ENCODE data around the gene NCR2. TPM values are rescaled to one million over a fixed set of nuclear protein-coding genes. Genes with fewer than 3 reads are reported as not detected.
A peak's percentile ranks its signal among the peaks of the same experiment; 100 is the strongest.

The NCR2 gene
- total RNA-seq, 1 experiment from 2014 or later: not detected

- Histone ChIP-seq H3K27me3 (ENCODE audit: control insufficient read depth, insufficient read depth, low read length) (peaks cover 26% of the 10 kb centered on the region), H3K36me3 (ENCODE audit: control insufficient read depth, insufficient read depth, low read length) (no peaks in the 10 kb centered on the region), H3K4me3 (ENCODE audit: low read depth in 2 of 2, low read length in 2 of 2) (peak overlapping the region; percentile 30 to 36), H3K27ac (ENCODE audit: low read length) (no peak overlapping the region), H3K9me3 (ENCODE audit: control insufficient read depth, insufficient read depth, low read depth, low read length) (no peaks in the 10 kb centered on the region), H3K4me1 (ENCODE audit: control insufficient read depth, insufficient read depth, low read length) (0 out of 2 replicates have a peak, but pooled peaks cover 5% of the 10 kb centered on the region)
- in situ Hi-C loops (cut with HindIII; ENCODE audit: low pct_unique_long_range_greater_than_20kb, low sequenced_read_pairs): no loop called here
- ChIA-PET POLR2A (no interaction called here), CTCF (interaction anchor here (0.6 to 0.8 kb wide), 2 partner anchors 36 to 76 kb away, joined by 3 to 5 read pairs; no protein-coding TSS in a partner anchor)
- DNase-seq (ENCODE audit: low read depth, low spot score) (no peak), ATAC-seq (peak; percentile 81)
- no peak for TF ChIP-seq POLR2AphosphoS5 (IDR thresholded peaks at IDR 0.05; ENCODE audit: low read depth, low read length)
- TF ChIP-seq CTCF (IDR thresholded peaks at IDR 0.05): peak; percentile 57
- TF ChIP-seq REST (IDR thresholded peaks at IDR 0.05; ENCODE audit: insufficient read depth in 1 of 2, low read depth in 2 of 2, low read length in 1 of 2): no peak
- TF ChIP-seq SIN3A (IDR thresholded peaks at IDR 0.05; ENCODE audit: borderline replicate concordance, insufficient read depth, low read depth, low read length): no peak
- no peak for TF ChIP-seq TCF7L2 (IDR thresholded peaks at IDR 0.05; ENCODE audit: low read depth, low read length)
- no TSS peak for BruUV-seq (replicated peaks)
- intact Hi-C loops (cut with micrococcal nuclease; ENCODE audit: unreplicated experiment): no loop called here
Measured at GRCh38 chr6:41371461-41371991, 36.1 kb downstream of the NCR2 start.

- CTCF ChIA-PET: interaction anchor here (0.6 to 0.8 kb wide), 2 partner anchors 35 to 77 kb away, joined by 3 to 5 read pairs; no protein-coding TSS in a partner anchor
Measured at GRCh38 chr6:41371992-41372831, 36.8 kb downstream of the NCR2 start.

More at GRCh38 chr6:41371992-41372831, 36.8 kb downstream of the NCR2 start:
- no TSS peak for BruUV-seq (replicated peaks)
- H3K4me1 ChIP-seq (ENCODE audit: control insufficient read depth, insufficient read depth, low read length): 0 out of 2 replicates have a peak, but pooled peaks cover 5% of the 10 kb centered on the region
- no peaks in the 10 kb centered on the region for H3K36me3 ChIP-seq (ENCODE audit: control insufficient read depth, insufficient read depth, low read length)
- peaks cover 25% of the 10 kb centered on the region for H3K27me3 ChIP-seq (ENCODE audit: control insufficient read depth, insufficient read depth, low read length)
- POLR2A ChIA-PET: no interaction called here
- ATAC-seq (peak; percentile 35; the same call in 1 of the 2 replicates), DNase-seq (ENCODE audit: low read depth, low spot score) (no peak)
- in situ Hi-C loops (cut with HindIII; ENCODE audit: low pct_unique_long_range_greater_than_20kb, low sequenced_read_pairs) (no loop called here), intact Hi-C loops (cut with micrococcal nuclease; ENCODE audit: unreplicated experiment) (no loop called here)
- TF ChIP-seq REST (IDR thresholded peaks at IDR 0.05; ENCODE audit: insufficient read depth in 1 of 2, low read depth in 2 of 2, low read length in 1 of 2) (no peak), SIN3A (IDR thresholded peaks at IDR 0.05; ENCODE audit: borderline replicate concordance, insufficient read depth, low read depth, low read length) (no peak), POLR2AphosphoS5 (IDR thresholded peaks at IDR 0.05; ENCODE audit: low read depth, low read length) (no peak), CTCF (IDR thresholded peaks at IDR 0.05) (no peak), TCF7L2 (IDR thresholded peaks at IDR 0.05; ENCODE audit: low read depth, low read length) (no peak)
- H3K4me3 ChIP-seq (ENCODE audit: low read depth in 2 of 2, low read length in 2 of 2): peak overlapping the region; percentile 30 to 36
- H3K27ac ChIP-seq (ENCODE audit: low read length): no peak overlapping the region
- no peaks in the 10 kb centered on the region for H3K9me3 ChIP-seq (ENCODE audit: control insufficient read depth, insufficient read depth, low read depth, low read length)

Measured in Panc1 (cell line).